GM18499 (cell line): ENCODE results near the gene SHMT1.
"Not testable (repeated sequence)": the region's sequence is repeated elsewhere in the genome, so short reads cannot be mapped to it uniquely, and the experiment has no call there.

ENCODE experiments used
- ATAC-seq: cut with Tn5 transposase; IDR thresholded peaks from one replicate; pipeline ENCODE4 v1.9.1; 2021; ENCODE audit warnings: moderate number of reproducible peaks; ENCODE audit not compliant: insufficient read depth, unreplicated experiment

SHMT1 gene

GRCh38 chr17:18363101-18364049, at the start of gene SHMT1:
Gene SHMT1 (minus strand): TSS chr17:18363550. CDS start chr17:18355981, 7,569 bp downstream.
- peak; percentile 85 for ATAC-seq

- ATAC-seq, result not testable (repeated sequence)
These were observed 48.7 kb upstream of the SHMT1 start for GRCh38 chr17:18412001-18412538.

- ATAC-seq, result not testable (repeated sequence)
These were observed 48.1 kb upstream of the SHMT1 start for GRCh38 chr17:18411377-18411864.

DNA sequence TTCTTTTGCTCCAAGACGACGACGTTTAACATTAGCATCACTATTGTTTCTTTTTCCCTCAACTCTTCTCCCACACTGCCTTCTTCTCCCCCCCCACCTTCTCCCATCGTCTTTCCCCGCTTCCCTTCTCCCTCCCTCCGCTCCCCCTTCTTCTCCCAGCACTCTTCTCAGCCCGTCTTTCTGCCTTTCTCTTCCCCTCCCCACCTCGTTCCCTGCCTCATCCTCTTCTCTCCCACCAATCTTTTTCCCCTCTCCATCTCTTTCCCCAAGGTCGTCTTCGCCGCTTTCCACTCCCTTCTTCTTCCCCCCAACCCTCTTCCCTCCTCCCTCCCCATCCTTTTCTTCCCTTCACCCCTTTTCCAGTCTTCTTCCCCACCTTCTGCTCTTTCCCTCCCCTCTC, 47.4 kb upstream of the SHMT1 start:
- ATAC-seq, result not testable (repeated sequence)

DNA sequence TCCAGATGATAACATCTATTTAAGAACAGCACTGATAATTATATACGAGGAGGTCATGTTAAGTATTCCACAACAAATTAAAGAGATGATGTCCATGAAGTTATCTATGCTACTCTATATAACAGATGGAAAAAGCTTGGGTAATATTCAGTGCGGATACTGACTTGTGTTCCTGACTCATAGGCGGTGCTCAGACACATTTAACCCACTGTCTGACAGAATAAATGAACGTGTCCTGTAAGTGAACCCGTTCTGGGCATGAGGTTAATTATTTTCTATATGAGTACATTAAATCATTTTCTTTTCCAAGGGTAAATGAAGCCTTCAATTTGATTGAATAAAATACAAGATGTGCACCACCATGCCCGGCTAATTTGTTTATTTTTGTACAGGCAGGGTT, 46.0 kb upstream of the SHMT1 start:
- ATAC-seq, result not testable (repeated sequence)

GRCh38 chr17:18408906-18409305, 45.6 kb upstream of the SHMT1 start:
- ATAC-seq, result not testable (repeated sequence)

GRCh38 chr17:18403604-18404003, 40.3 kb upstream of the SHMT1 start:
- ATAC-seq, result not testable (repeated sequence)

GRCh38 chr17:18403166-18403565, 39.8 kb upstream of the SHMT1 start:
- not testable (repeated sequence) for ATAC-seq

DNA sequence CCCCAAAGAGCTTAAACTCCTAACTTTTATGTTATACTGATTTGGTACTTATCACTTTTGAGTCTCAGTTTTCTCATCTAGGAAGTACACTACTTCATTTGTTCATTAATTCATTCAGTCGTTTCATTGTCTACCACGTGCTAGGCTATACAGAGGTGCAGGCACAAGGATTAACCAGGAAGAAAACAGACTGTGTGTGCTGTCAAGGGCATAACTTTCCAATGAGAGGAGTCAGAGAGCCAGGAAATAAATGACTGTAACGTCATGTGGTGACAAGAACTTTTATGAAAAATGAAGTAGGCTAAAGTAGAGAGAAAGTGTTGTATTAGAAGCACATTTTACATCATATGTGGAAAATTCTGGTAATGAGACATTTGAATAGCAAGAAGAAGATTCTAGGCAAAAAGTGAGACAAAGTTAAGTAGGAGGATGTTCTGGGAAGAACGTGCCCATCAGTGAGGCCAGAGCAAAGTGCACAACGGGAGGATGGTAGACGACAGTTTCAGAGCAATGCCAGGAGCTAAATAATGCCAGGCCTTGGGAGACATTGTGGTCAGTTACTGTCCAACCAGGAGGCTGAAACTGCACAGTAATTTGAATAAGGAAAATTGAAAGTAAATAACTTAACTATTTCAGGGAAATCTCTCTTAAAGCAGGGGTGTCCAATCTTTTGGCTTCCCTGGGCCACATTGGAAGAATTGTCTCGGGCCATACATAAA, 38.7 kb upstream of the SHMT1 start:
- ATAC-seq, result not testable (repeated sequence)

- not testable (repeated sequence) for ATAC-seq
These were observed 25.4 kb upstream of the SHMT1 start for GRCh38 chr17:18388728-18389127.

DNA sequence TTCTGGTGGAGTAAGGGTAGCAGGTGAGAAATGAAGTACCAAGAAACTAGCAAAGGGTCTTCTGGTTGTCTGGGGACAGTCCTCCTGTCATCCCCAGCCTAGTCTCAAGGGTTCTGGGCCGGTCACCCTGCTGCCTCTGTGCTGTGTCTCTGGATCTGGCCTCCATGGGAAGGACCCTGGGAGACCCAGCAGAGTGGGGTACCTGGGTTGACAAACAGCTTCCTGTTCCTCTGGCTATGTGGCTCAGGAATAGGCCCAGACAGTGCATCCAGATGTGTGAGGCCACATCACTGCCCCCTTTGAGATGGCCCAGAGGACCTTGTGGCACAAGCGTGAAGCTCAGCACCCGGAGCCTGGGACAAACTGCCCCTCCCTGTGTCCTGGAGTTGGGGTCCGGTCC, 24.9 kb upstream of the SHMT1 start:
- not testable (repeated sequence) for ATAC-seq

GRCh38 chr17:18387583-18387982, 24.2 kb upstream of the SHMT1 start:
- ATAC-seq, result not testable (repeated sequence)

DNA sequence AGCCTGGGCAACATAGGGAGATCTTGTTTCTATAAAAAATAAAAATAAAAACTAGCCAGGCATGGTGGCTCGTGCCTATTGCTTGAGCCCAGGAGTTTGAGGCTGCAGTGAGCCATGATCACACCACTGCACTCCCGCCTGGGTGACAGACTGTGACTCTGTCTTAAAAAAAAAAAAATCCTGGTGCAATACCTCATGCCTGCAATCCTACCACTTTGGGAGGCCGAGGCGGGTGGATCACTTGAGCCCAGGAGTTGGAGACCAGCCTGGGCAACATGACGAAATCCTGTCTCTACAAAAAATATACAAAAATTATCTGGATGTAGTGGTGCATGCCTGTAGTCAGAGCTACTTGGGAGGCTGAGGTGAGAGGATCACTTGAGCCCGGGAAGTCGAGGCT, 20.9 kb upstream of the SHMT1 start:
- ATAC-seq, result not testable (repeated sequence)

DNA sequence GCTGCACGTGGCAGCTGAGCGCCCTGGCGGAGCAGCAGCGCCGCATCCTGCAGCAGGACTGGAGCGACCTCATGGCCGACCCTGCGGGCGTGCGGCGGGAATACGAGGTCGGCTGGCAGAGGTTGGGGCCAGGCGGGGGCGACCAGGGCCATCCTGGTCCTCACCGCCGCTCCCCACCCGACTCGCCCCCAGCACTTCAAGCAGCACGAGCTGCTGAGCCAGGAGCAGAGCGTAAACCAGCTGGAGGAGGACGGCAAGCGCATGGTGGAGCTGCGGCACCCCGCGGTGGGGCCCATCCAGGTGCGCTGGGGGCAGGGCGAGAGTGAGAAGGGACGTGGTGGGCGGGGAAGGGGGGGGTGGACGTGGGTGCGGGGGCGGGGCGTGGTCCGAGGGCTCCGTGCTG, 19.7 kb upstream of the SHMT1 start:
- ATAC-seq, result not testable (repeated sequence)

GRCh38 chr17:18382441-18383078, 19.2 kb upstream of the SHMT1 start:
- no peak for ATAC-seq

DNA sequence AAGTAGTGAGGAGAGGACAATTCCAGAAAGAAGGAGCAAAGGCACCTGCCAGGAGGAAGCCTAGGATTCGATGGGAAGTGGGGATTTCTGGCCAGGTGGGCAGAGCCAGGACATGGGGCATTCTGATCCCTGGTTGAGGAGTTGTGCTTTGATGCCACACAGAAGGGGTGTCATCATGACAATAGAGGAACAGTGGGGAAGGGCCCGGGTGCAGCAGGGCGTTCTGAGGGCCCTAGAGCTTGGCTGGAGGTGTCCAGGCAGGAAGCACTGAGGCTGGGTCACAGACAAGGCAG, 18.5 kb upstream of the SHMT1 start:
- no peak for ATAC-seq

DNA sequence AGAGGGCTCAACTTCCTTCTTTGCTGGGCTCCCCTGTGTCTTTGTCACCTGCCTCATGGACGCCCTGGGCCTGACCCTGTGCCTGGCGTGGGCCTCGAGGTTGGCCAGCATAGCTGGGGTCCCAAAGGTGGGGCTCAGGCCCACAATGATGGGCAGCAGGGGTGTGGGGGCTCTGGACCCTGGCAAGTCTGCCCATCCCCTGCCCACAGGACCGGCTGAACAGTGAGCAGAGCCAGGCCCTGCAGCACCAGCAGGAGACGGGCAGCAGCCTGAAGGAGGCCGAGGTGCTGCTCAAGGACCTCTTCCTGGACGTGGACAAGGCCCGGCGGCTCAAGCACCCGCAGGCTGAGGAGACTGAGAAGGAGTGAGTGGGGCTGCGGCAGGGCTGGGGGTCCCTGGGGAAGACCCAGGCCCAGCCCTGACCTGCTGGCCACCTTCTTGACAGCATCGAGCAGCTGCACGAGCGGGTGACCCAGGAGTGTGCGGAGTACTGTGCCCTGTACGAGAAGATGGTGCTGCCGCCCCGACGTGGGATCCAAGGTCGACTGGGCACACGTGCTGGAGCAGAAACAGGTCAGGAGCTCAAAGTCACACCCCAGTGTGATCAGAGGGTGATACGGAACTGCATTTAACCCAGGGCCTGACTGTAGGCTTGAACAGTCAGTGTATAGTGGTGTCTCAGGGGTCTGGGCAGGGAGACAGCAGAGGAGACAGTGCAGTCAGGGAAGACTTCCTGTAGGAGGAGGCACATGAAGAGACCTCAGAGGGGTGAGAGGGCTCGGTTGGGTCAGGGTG, 18.0 kb upstream of the SHMT1 start:
- ATAC-seq, result no peak

DNA sequence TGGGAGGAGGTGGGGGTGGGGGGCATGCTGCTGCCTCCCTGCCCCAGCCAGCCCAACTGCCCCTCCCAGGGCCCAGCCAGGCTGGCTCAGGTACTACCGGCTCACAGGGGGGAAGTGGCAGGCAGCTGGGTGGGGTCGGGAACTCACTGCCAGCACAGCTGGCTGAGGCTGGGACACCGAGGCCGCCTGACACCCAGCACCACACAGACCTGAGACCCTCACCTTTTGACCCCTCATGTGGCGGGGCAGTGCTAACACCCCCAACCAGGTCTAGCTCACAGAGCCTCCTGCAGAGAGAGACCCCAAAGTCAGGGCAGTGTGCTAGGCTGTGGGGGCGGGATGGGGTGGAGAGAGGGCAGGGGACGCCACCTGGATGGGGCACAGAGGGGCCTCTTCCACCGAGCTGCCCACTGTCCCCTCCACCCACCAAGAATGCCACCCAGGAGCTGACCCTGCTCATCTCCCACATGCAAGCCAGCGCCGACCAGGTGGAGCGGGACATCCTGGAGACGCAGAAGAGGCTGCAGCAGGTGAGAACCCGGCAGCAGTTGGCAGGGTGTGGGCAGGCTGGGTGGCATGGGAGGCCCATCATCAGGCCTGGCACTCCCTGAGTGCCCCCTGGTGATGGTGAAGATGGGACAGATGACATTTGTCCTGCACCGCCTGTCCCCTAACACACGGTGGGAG, 17.3 kb upstream of the SHMT1 start:
- ATAC-seq, result no peak
